COLO668 (cell line): ENCODE data around the gene NR1H4.
"Not testable (repeated sequence)": the region's sequence is repeated elsewhere in the genome, so short reads cannot be mapped to it uniquely, and the experiment has no call there.

Experiments used
- DNase-seq: peaks from one replicate; lab custom pipeline; 2025; ENCODE audit not compliant: unreplicated experiment; lab: John Stamatoyannopoulos, UW

The NR1H4 gene

DNA sequence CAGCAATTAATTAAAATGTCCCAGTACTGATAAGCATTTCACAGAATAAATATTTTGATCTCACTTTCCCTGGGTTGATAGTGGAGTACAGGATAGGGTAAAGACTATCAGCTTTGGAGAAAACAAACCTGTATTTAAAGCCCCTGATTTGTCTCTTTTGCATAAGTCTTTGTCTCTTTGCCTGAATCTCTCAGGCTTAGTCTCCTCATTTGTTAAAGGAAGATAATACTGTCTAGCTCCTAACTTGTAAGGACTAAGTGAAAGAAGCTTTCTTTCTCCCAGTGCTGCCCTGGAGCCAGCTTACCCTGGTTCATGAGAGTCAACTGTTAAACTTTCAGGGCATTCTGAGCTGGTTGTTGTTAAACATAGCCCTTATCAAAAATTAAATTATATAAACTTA lies 5.5 kb upstream of the NR1H4 start:
- DNase-seq: no peak

DNA sequence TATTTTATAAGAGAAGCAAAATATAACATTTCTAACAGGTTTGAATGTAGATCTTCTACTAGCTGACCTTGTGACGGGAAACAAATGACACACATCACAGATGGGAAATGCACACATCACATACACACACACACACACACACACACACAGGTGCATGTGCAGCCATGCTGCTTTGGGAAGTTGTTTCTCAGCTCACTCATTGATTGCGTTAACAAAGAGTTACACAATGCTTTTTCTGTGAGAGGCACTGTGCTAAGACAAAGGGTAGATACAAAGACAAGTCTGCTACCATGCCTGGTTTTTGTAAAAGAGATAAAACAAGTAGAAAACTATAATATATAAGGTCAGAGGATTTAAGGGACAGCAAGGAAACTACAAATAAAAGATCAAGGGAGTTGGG lies 1.3 kb upstream of the NR1H4 start:
- DNase-seq: no peak

DNA sequence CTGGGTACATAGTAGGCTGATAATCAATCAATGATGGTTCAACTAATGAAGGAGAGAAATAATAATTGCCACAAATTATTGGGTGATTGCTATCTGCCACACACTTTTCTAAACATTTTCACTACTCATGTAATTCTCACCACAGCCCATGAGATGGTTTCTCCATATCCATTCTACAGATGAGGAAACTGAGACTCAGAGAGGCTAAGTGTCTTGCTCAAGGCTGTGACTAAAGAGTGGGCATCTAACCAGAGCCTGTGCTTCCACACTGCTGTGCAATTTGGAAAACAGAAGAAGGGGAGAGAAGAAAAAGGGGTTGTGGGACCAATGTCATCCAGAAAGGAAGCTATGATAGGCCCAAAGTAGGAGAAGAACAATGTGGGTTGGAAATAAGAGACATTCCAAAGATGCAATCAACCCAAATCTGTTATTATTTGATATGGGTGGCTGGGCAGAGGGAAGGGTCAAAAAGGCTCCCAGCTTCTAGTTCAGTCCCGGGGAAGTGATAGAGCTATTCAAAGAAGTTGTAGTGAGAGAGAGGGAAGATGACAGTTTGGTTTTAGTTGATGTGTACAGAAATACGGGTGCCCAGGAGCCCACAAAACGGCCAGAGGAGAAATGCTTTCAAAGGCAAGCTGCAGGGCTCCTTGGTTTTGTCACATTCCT lies 483 bp upstream of the NR1H4 start:
- no peak for DNase-seq

DNA sequence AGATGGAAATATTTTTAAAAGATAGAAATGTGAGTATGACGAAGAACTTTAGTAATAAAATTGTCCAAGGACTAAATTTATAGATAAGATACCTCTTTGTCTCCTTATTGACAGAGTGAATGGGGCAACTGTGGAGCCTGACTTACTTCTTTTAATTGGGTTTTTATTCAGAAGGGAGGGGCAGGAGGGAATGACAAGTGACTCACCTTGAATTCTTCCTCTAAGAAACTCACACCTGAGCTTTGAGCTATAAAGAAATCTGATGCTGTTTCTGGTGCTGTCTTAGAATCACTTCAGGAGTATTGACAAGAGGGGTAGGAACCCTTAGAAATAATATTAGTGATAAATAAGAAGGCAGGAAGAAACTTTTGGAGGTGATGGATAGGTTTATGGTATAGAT lies 951 bp downstream of the NR1H4 start:
- no peak for DNase-seq

DNA sequence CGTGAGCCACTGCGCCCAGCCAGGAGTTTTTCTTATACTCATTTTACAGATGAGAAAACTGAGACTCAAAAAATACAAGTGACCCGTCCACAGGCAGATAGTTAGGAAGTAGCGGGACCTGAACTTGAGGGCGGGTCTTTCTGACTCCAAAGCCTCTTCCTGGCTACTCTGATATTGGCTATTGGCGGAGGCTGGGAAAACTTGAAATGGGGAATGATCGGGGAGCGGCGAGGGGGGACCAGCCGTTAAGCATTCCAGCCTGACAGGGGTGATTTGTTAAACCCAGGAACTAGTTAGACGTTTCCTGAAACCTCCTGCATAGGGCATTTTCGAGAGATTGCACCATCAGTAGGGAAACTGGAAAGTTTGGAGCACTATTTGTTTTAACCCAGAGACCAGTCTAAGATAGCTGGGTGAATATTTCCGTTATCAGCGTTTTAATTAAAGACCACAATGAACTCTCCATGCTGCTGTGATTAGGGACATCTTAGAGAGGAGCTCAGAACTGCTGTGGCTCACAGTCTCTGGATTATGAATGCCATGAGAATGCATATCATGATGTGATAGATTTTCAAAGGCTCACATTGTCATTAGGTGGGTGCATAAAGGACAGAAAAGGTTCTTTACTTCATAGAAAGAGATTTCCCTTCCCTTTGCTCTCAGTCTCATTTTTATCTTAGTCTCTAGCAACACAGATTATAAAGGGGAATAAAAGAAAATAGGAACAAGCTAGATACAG lies 2.5 kb downstream of the NR1H4 start:
- no peak for DNase-seq

DNA sequence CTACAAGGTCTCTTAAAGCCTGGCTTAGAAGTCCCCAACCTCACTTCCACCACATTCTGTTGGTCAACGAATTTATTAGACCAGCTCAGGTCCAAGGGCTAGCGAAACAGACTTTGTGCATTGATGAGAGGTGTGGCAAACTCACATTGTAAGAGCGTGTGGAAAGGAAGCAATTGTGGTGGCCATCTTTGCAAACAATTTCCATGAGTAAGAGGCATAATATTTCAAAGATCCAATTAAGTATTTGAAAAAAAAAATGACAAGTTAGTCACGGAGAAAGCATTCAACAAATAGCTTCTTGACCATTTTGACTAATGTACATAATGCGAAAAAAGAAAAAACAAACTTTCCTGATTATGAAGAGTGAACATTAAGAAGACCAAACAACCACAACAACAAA lies 7.4 kb downstream of the NR1H4 start:
- no peak for DNase-seq

DNA sequence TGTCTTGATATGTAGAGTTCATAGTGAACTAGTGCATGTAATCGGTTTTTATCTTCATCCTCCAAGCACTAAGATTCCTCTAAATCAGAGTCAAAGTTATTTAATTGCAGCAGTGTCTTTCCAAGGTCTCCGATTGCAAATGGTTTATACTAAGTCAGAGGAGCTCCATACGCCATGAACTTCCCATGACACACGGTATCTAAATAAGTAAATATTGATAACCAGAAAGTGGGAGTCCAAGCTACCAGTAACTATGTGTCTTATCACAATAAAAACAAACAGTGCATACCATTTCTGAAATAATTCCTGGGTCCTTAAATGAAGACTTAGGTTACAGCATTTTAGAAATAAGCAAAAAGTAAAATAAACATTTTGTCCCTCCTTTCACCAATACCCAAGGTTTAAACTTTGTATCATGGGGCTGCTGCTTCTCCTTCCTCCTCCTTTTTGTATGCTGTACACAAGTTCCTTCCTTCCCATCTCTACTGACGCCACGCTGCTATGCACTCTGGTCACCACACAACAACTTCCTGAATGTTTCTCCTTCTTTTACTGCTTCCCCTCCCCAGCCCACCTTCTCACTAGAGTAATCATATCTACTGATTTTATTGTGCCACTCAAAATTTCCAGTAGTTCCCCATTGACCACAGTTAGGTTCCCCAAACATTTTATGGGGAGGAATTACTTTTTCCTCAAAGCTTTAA lies 10.7 kb downstream of the NR1H4 start:
- no peak for DNase-seq

DNA sequence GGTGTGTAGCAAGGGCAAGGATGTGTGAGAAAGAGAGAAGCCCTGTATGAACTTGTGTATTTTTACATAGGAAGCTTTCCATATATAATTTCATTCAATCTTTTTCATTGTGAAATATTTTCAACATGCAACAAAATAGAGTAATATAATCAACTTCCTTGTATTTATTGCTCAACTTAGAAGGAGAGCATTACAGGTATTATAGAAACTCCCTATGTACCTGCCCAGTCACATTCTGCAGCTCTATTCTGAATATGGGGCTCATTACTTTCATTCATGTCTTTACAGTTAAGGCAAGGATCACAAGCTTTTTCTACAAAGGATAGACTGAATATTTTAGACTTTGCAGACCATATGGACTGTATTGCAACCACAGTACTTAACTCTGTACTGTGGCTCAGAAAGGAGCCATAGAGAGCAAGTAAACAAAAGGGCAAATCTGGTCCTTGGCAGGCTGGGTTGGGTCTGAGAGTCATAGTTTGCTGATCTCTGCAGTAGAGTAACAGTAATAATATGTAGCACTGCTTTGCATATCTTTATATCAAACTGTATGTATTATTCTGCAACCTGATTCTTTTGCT lies 11.3 kb downstream of the NR1H4 start:
- no peak for DNase-seq

DNA sequence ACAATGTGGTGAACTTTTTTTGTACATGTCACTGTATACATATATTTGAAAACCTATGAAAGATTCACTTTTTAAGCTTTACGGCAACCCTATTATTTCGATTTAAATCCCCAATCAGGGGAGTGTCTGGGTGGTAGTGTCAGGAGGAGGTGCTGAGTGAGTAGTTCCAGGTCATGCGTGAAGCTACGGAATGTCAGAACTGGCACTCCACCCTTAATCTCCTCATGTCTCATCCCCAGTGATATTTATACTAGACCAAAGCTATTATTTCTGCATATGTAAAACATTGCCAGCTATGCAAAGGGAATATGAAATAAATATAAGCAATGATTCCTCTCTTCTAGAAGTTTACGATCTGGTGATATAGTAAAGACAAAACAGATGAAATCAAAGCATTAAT lies 12.3 kb downstream of the NR1H4 start:
- DNase-seq: no peak

DNA sequence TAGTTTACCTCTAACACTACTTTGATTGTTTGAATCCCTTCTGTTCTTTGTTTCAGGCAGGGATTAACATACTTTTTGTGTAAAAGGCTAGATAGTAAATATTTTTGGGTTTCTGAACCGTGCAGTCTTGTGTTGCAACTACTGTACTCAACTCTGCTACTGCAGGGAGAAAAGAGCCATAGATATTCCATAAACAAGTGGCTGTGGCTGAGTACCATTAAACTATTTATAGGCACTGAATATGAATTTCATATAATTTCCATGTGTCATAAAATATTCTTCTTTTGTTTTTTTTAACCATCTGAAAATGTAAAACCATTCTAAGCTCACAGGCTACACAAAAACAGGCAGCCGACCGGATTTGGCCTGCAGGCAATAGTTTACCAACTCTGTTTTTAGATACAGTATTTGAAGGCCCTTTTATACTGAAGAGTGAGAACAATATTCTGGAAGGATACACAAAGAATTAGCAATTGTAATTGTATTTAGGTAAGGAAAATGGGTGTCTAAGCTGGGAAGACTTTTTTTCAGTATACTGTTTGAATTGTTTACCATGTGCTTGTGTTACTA lies 15.7 kb downstream of the NR1H4 start:
- no peak for DNase-seq

DNA sequence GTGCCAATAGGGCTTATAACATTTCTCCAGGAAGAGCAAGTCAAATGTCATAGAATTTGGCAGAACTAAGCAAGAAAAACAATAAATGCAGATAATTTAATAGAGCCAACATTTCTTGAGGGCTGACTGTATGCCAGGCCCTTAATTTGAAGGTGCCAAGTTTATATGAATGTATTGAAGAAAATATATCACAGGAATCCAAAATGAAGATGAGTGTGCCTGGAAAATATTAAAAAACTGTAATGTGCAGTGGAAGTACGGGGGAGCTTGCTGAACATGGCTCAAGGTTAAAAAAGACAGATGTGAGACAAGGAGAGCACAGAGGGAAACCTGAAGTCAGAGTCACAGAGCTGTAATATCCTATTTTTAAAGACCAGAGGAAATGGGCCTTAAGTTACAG lies 16.4 kb downstream of the NR1H4 start:
- DNase-seq: no peak

DNA sequence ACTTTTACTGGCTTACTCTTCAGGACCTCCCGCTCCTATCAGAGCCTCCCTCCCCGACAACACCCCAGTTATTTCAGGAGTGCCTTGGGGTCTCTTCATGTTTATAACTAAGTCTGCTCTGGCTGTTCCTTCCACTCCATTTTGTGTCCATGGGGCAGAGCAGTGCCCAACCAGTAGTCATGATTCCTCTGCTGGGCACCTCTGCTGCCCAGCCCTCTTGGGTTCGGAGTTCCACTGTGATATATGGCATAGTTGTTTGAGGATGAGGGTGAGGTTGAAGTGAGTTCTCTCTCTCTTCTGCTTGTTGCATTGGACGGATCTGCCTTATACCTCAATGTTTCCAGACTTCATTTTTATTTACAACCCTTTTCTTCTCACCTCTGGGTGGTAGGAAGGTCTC lies 17.4 kb downstream of the NR1H4 start:
- DNase-seq: no peak

DNA sequence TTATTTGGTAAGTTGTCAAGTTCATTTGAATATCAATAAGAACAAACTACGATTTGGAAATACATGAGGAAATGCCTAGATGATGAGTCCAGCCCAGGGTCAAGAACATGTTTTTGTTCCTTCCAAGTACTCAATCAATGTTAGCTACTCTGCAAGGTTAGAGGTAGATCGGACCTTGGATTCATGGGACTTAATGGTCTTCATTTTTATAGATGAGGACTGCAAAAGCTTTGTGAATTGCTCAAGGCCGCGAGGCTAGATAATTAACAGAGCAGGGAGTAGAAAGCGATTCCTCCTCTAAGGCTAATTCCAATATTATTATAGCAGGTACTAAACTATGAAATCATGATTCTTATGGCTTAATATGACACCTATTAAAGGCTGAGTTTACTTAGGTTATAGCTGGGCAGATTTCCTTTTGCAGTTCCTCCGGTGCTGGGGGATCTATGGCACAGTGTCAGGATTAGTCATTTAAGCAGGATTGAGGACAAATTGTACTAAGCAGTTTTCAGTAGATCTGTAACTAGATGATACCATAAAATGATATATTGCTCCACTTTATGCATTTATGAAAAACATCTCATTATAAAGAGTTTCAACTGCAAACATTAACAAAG lies 19.8 kb downstream of the NR1H4 start:
- no peak for DNase-seq

DNA sequence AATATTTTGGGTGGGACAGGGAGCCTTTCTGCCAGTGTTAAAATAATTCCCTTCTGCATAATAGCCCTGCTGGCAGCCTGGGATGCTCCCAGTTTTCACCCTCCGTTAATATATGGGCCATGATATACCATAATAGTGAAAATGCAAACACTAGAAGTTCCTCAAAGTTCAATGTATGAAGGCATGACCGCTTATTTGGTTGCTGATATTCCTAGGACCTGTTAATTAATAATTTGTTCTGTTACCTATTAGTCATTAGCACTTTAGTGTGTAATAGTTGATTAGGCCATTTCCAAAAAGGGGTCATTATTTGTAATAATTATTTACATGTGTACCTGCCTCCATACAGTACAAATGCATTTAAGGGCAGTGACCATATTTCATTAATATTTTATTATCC lies 20.4 kb downstream of the NR1H4 start:
- no peak for DNase-seq

DNA sequence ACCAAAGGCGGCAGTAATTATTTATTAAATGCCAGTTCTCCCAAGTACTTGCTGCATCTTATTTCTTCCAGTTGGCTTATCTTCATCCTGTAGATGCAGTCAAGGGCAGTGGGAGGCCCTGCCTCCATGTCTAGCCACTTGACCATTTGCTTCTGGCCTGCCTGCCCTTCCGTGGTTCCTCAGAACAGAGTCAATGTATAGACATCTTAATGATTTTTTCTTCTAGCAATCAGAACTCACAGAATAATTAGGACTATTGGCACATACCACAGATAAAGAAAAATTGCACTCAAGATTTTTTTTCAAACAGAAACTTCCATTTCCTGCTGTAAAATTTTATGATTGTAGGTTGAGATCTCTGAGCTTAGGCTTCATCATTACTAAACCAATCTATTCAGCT lies 20.9 kb downstream of the NR1H4 start:
- DNase-seq: no peak

DNA sequence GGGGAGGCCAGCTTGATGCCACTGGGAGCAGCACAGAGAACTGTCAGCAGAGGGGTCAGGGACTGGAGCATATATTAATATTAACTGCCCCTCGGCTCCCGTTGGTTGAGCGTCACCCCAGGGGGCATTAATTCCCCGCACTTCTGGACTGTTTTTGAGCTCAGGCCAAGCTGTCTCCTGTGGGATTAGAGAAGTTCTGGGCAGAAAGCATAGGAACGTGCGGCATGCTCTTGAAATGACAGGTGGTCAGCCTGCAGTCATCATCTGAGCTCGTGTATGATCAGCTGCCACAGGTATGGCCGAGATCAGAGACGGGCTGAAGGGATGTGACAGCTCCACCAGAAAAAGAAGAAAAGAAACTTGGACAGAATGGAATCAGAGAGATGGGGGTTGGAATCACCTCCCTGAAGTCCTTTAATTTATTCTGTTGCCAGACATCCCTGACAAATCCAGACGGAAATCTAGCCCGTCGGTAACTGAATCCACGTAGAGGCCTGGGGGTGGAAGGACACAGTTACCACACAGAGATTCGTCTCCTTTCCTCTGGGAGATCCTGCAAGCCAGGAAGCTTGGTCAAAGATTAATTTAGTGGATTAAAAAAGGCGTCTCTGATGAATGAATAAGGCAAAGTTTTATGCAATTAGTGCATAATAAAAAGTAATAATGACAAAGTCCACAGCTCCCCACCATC lies 23.6 kb downstream of the NR1H4 start:
- DNase-seq: no peak

DNA sequence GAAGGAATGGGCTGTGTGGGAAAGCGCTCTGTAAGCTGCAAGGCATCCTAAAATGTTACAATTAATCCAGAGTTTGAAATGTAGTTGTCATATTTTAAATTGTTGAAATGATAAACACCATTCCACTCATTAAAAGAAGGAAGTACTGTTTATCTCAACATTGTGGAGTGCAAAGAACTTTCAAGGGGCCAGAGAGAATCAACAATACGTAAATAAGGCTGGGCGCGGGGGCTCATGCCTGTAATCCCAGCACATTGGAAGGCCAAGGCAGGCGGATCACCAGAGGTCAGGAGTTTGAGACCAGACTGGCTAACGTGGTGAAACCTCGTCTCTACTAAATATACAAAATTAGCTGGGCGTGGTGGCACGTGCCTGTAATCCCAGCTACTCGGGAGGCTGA lies 24.5 kb downstream of the NR1H4 start:
- DNase-seq: no peak

DNA sequence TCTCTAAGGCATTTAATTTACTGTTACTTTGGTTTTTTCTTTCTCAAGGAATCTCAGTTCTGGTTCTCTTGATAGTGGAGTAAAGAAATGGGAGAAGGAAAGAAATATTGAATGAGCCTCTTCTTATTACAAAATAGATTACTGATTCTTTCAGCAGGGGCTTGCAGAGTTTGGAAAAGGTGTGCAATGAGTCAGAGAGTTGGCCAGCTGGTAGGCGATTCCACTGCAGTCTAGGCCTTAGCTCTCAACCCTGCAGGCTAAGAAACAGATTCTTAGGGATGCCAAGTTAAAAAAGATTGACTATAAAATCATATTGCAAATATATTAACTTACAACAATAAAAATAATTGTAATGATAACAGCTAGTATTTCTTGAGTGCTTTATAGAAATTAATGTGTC lies 25.8 kb downstream of the NR1H4 start:
- DNase-seq: no peak

DNA sequence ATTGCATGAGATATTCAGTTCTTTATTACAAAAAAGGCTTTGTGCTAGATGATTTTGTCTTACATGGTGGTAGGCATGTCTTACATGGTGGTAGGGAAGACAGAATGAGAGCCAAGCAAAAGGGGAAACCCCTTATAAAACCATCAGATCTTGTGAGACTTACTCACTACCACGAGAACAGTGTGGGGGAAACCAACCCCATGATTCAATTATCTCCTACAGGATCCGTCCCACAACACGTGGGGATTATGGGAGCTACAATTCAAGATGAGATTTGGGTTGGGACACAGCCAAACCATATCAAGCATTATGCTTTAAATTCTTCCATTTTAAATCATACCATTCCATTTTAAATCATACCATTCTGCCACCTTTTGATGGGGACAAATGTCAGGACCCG lies 29.1 kb downstream of the NR1H4 start:
- not testable (repeated sequence) for DNase-seq

DNA sequence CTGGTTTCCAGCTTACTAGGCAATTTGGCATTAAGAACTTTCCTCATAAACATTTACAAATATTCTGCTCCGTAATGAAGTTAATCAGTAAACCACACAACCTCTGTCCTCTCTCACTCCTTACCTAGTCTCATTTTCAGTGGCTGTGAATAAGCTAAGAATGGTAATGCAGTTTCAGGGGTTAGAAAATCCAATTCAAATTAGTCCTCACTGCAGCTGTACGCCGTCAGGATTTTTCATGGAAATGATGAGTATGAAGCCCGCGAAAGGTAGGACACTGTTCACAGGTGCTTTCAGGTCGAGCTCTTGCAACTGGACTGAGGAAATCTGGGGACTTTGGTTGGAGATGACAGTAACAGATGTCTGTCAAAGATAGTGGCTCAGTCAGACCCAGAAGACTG lies 29.6 kb downstream of the NR1H4 start:
- DNase-seq: no peak

DNA sequence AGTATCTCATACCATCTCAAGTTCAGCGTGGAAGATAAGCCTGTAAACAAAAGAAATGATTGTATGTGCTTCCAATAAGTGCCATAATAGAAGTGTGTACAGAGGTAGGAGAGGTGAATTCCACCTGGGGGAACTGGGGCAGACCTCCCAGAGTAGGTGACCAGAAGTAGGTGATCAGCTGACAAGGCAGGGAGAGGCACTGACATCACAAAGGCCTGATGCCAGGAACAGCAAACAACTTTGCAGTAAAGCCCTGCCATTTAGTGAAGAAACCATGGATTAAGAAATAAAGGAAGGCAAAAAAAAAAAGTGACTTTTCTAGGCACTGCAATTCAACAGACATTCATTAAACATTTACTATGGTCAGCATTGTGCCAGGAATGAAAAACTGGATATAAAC lies 31.1 kb downstream of the NR1H4 start:
- no peak for DNase-seq
